HK-2 (cell line): ENCODE results near the gene SNX14.
"Not testable (repeated sequence)": the region's sequence is repeated elsewhere in the genome, so short reads cannot be mapped to it uniquely, and the experiment has no call there.

Source experiments
- DNase-seq: peaks from one replicate; pipeline ENCODE4 v3.0.0-alpha.2; 2018; ENCODE audit not compliant: unreplicated experiment

Gene SNX14, protein sequence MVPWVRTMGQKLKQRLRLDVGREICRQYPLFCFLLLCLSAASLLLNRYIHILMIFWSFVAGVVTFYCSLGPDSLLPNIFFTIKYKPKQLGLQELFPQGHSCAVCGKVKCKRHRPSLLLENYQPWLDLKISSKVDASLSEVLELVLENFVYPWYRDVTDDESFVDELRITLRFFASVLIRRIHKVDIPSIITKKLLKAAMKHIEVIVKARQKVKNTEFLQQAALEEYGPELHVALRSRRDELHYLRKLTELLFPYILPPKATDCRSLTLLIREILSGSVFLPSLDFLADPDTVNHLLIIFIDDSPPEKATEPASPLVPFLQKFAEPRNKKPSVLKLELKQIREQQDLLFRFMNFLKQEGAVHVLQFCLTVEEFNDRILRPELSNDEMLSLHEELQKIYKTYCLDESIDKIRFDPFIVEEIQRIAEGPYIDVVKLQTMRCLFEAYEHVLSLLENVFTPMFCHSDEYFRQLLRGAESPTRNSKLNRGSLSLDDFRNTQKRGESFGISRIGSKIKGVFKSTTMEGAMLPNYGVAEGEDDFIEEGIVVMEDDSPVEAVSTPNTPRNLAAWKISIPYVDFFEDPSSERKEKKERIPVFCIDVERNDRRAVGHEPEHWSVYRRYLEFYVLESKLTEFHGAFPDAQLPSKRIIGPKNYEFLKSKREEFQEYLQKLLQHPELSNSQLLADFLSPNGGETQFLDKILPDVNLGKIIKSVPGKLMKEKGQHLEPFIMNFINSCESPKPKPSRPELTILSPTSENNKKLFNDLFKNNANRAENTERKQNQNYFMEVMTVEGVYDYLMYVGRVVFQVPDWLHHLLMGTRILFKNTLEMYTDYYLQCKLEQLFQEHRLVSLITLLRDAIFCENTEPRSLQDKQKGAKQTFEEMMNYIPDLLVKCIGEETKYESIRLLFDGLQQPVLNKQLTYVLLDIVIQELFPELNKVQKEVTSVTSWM

DNA sequence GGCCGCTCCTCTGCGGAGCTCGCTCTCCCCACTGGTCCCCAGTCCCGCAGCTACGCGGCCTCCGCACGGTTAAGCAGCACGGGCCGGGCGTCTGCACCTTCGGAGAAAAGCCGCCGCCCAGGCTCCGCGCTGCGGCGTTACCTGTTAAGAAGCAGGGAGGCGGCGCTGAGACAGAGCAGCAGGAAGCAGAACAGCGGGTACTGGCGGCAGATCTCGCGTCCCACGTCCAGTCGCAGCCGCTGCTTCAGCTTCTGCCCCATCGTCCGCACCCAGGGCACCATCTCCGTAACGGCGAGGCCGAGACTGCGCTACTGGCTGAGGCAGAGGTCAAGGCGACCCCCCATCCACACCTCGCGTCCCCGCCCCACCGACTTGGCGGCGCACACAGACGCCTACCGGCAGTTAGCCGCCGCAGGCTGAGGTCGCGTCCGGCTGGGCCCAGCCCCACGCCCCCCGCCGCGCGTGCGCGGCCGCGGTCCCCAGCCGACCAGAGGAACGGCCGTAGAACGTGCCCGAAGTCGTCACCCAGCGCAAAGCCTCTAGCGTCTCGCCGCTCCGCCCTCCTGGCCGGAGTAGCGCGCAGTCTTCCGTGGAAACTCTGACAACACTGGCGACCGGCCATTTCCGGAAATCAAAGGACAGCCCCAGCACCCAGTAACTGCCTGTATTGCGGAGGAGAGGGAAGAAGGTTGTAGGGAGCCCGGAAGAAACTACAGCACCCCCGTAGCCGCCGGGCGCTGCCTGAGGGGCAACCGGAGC lies at the start of gene SNX14:
TSS of gene SNX14 (minus strand) at position 421 of the 759 bp plus-strand sequence. CDS start at position 281, 140 bp downstream.
- DNase-seq = peak; percentile 97

DNA sequence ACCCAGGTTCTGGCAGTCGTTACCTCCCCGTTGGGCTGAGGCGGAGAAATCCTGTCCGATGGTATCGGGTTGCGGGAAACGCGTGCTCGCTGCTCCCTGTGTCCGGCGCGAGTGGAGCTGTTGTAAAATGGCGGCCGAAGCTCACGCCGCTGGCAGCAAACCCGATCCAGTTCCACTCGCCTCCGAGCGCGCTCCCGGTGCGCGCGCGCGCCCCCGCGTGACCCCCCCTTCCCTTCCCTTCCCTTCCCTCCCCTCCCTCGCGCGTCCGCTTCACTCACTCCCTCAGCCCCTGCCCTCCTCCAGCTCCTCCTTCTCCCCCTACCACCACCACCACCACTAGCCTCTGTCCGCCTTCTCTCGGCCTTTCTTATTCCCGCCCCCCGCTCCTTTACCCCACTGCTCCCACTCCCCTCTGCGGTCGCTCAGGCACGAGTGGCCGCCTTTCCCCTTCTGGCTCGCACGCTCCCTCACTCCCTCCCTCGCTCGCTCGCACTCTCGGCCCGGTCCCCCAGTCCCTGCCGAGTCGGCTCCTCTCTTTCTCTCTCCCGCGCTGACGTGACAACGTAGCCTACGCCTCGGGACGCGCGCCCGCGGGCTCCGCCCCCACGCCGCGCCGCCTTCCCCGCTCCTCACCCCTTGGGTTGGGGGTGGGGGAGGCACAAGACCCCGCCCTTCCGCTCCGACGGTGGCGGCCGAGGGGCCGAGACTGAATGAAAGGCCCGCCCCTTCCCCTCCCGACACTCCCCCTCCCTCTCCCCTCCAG lies 49.3 kb upstream of the SNX14 start, which contains the start of gene SYNCRIP:
TSS of gene SYNCRIP (minus strand) at position 113 of the 763 bp plus-strand sequence. CDS start 1,447 bp downstream, outside the sequence.
- DNase-seq = peak; percentile 99

DNA sequence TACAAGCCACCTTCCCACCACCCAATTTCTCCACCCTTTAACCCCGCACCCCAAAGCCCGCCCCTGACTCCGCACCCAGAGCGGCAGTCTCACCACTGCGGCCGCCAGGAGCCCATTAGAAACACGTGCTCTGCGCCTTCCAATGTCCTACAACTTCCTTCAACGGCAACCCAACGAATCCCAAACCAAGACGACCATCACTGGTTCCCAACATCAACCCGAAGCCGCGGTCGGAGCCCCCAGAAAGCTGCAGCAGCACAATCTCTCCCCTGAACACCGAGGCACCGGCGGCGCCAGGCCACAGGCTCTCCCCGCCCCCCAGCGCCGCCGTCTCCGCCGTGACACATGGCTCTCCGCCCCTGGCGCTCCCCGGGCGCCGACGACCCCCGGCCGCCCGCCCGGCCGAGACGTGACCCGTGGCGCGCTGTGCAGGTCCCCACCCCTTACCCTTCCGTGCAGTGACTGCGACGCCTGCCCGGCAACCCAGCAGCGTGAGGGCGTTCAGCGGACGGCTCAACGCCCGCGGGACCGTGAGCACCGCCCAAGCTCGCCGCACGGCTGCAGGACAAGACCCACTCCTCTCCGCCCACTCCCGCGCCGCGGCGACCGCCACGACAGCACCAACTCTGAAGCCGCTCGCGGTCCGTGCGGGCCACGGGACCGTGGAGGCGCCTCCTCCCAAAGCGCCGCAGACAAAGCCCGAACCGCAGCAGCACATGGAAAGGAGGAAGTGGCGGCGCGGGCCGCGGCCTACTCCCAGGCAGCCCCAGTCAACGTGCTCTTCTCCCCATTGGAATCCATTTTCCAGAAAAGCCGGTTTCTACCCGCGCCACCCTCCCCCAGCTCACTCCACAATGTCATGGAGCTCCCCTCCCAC lies 48.5 kb upstream of the SNX14 start:
- peak; percentile 47 for DNase-seq

DNA sequence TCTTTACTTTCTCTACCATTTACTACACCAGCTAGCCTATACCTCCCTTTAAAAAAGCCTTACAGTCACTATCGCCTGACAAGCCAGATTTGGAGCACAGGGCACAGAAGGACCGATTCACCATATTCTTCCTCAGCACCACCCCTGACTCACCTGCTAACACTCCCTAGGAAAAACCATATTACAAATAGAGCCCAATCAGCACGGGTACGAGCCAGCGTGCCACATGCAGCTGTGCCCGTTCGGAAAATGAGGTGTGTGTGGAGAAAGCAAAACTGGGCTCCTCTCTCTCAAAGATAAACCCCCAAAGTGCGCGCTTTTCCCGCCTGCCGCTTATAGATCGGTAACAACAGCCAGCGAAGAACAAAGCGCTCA lies 47.9 kb upstream of the SNX14 start:
- peak; percentile 29 for DNase-seq

DNA sequence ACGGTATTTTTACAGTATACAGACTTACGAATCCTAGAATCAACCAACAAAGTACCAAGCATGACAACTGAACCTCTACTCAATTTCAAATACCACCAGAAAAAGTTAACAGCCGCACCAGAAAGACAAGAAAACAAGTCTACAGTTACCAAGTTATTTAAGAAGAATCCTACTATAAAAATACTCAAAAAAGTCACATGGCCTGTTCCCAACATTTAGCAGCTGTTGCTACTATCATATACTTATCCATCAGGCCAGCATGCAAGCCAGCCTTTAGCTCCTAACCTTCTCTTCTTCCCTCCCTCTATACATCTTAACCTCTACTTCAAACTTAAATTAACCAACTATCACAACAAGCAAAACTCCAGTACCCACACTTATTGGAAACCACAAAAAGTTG lies 47.2 kb upstream of the SNX14 start:
- DNase-seq = no peak

DNA sequence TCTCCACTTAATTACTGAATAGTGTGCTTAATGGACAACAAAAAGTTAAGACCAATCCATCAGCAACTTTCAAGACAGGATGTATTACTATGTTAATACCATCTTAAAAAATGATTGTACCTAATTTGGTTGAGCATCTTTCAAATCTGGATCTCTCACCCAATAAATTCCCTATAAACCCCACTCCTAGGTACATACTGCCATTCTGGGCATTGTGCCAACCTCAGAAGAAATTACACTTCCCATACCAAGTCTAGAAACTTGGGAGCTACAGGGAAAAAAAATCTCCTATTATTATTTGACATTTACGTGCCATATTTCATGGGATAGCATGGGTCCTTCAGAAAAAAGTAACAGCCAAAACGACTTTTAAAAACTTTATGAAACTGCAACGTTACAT lies 43.9 kb upstream of the SNX14 start:
- no peak for DNase-seq

DNA sequence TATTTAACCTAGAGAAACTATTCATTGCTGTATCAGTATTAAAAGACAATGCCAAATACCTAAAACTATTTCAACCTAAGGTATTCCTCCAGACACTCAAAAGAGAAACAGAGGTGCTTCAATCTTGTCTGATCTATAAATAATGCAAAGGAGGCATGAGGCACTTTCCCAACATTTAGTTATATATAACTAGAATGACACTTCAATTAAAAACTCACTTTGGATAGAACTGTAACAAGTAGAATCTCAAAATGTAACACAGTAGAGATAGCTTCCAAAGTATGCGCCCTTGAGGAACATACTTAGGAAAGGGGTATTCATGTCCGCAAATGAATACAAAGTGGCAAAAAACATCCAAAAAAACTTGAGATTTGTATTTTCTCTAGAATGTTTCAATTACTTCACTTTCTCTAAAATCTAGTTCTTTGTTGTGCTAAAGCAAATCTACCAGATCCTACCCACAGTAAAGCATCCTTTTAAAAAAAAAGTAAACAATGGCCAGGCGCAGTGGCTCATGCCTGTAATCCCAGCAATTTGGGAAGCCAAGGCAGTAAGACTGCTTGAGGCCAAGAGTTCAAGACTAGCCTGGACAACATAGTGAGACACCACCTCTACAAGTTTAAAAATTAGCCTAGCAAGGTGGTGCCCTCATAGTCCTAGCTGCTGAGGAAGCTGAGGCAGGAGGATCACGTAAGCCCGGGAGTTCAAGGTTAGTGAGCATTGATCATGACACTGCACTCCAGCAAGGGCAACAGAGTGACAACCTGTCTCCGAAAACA lies 38.7 kb upstream of the SNX14 start:
- DNase-seq = no peak

DNA sequence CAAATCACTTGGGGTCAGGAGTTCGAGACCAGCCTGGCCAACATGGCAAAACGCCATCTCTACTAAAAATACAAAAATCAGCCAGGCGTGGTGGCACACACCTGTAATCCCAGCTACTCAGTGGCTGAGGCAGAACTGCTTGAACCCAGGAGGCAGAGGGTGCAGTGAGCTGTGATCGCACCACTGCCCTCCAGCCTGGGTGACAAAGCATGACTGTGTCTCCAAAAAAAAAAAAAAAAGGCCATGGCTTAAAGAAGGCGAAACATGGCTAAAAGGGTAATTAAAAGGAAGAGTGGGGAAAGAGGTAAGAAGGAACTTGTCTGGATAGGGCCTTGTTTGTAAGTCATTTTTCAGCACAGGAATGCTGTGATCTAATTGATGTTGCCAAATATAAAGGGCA lies 37.5 kb upstream of the SNX14 start:
- not testable (repeated sequence) for DNase-seq

DNA sequence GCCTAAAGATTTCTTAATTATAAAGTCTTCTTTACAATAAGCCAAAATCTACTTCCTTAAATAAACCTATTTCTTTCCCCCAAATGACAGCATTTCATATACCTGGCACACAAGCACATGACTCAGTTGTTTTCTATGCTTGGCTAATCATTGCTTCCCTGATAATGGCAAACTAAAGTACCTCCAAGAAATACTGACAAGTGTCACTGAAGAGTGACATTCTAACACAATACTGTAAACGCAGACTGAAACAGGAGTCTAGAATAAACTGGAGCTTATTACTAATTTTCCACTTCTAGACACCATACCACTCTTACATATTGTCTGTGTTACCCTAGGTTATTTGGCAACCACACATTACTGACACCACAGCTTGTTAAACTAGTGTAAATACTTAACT lies 34.7 kb upstream of the SNX14 start:
- no peak for DNase-seq

DNA sequence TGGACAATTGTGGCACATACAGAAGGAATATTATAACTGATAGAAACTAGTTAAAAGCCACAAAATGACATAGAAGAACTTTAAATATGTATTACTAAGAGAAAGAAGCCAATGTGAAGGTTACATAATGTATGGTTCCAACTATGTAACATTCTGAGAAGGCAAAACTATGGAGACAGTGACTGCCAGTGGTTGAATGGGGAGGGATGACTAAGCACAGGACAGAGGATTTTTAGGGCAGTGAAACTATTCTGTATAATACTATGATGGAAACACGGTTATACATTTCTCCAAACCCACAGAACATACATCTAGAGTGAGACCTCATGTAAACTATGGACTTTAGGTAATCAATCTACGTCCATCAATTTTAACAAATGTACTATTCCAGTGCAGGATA lies 26.6 kb upstream of the SNX14 start:
- DNase-seq = no peak

DNA sequence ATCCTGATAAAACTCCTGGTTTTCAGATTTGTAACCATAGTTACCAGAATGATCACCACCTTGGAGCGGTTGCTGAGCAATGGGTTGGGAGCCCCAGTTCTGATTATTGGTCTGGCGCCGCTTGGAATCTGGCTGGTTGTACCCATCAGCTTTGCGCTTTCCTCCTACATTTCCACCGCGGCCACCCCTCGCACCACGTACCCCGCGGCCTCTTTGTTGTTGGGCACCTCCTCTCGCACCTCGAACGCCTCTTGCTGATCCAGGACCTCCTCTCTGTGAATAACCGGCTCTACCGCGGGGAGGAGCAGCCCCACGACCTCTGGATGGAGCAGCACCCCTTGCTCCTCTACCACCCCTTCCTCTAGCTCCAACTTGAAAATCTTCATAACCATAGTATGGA lies 21.1 kb upstream of the SNX14 start:
- DNase-seq = no peak

DNA sequence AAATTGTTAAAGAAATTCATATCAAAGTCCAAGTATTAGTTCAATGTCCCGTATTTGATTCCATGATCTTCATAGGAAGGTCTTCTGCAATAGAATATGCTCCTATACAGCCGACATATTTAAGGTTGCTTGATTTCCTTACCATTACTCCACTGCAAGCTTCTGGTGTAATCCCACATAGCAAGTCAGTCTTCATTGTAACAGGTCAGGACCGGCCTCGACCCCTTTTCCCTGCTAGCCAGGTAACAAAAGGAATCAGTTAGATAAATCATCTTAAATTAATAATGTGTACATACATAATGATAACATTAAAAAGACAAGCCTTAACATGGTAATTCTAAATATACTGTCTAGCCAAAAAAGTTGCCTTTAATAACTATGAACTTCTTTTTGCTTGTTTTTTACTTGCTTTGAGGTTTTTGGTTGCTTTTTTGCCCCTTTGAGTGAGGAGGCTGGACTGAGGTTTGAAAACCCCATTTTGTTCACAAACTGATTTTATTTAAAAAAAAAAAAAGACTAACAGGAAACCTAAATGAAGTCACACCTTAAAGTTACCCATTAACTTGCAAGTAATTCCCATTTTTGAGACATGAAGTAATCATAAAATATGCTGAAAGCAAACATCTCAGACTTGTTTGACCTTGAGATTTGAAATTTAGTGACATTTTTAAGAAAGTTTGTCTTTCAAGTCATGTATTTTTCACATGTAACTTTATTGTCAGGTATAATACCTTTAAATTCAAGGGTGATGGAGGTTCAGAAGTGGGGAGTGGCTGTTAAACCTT lies 19.2 kb upstream of the SNX14 start:
- no peak for DNase-seq

DNA sequence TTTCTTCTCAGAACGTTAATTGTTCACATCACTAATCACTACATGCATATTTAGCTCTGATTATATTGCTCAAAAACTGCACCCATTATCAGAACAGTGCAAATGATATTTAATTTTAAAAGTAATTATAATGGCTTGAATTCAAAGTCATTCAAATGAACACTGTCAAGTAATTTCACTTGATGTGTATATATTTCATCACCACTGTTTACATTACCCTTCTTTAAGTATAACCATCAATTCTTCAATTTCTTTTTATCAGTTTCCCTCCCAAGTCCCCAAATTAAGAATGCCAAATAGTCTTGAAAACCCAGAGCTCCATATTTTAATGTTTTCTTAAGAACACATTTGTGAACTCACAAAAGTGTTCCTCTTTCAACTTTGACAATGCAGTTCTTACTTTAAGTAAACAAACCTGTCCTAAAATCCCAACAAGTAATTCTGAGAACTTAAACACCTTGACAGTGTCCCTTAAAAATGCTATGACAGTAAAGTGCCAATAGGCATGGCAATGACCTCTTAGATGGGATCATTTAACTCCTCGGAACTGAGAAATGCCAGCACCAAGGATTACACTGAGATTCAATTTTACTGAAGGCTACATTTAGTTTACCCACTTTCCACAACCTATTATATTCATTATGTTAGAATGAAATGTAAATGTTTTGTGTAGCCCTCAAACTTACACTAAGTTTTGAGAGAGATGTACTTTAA lies 16.7 kb upstream of the SNX14 start:
- no peak for DNase-seq

DNA sequence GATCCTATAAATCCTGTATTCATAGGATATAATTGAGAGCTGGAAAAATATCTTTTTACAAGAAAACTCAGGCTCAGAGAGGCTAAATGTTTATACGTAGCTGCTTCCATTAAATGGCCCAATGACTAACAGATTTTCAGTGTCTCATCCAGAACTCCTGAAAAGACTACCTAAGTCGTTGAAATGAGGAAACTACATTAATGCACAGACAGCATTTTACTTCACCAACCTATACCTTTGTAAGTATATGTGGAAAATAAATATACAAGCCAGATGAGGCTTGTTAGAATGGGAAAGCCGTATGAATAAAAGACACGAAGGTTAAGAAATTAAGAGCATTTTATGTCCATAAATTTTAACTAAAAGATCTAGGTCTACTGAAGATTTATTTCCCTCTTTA lies 8.4 kb upstream of the SNX14 start:
- no peak for DNase-seq

DNA sequence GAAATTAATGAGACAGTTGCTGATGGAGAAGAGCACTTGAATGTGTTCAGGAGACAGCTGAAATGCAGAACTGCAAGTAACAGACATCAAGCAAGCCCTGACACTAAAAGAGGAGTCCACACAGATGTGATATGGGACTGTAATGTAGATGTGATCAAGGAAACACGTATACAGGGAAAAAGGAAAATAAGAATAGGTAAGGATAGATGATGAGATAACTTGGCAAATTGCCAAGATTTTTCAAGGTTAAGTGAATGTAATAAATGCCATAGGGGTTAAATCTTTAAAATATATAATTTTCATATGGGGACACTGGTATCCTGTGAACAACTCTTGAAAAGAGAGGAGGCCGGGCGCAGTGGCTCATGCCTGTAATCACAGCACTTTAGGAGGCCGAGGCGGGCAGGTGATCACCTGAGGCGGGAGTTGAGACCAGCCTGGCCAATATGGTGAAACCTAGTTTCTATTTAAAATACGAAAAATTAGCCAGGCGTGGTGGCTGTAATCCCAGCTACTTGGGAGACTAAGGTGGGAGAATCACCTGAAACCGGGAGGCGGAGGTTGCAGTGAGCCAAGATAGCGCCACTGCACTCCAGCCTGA lies 7.2 kb upstream of the SNX14 start:
- no peak for DNase-seq

DNA sequence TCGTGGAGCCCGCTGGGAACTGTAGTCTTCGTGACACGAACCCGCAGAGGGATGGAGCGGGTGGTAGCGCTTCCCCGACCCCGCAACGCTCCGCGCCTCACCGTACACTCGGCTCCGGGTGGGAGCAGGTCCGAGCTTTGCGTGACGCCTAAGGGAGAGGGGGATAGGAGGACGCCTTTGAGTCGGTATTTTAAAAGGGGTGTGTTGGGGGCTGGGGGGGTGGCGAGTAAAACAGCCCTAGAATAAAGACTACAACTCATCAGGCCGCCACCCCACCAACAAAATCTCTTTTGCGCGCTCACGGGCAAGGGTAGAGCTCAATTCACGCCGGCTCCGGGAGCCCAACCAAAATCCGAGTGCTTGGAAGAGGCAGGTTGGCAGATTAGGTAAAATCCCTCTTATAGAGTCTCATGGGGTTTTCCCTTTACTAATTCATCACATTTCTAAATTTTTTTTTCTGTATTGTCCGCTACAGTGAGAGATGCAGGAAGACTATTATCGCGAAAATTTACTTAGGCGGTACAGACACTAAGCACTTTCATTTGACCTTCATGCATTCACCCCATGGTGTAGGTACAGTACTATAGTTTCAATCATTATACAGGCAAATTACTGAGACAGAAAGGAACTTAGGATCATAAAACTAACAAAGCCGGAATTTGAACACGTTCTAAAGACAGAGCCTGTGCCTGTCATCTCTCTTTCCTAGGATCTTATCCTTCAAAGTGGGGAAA lies 706 bp upstream of the SNX14 start:
- DNase-seq = no peak

DNA sequence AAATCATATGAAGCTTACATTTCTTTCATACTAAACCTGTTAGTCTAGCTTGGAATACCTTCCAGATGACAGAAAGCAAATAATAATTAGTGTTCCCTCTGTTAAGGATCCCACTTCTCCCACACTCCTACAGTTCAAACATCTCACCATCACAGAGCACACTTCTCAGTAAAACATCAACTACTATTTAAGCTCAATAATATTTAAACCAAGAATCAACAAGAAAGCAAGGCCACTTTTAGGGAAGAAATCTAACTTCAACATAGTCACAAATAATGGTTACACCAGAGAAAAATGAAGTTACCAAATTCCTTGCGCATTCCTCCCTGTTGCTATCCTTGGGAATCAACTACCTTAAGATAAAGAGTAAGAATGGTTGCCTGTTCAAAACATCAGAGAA lies 1.6 kb downstream of the SNX14 start:
- no peak for DNase-seq
